Colonic mucosa (tissue), 4 donors: ENCODE results near the gene FLOT1. TPM values are rescaled to one million over a fixed set of nuclear protein-coding genes. Genes with fewer than 3 reads are reported as not detected.

ENCODE experiments used
- DNase-seq: peaks from one replicate; pipeline ENCODE4 v3.0.0-alpha.2; 2020
- H3K27ac ChIP-seq: fragments of 200-600 bp; one replicate; pipeline ENCODE4 v1.8.0; 2021
- H3K27me3 ChIP-seq: fragments of 200-600 bp; one replicate; pipeline ENCODE4 v1.8.0; 2021
- H3K36me3 ChIP-seq: fragments of 200-600 bp; one replicate; pipeline ENCODE4 v1.8.0; 2021
- H3K4me1 ChIP-seq: fragments of 200-600 bp; one replicate; pipeline ENCODE4 v1.8.0; 2021; ENCODE audit warnings: mild to moderate bottlenecking
- H3K4me3 ChIP-seq: fragments of 200-600 bp; one replicate; pipeline ENCODE4 v1.8.0; 2021
- H3K9ac ChIP-seq, 2 donors: one replicate each; pipeline ENCODE4 v1.7.0; 2013; ENCODE audit warnings: control low read depth in 2 of 2, low read depth in 2 of 2, low read length in 2 of 2
- H3K9me3 ChIP-seq: fragments of 200-600 bp; one replicate; pipeline ENCODE4 v1.8.0; 2021
- intact Hi-C: fragments of 100-400 bp; cut with DNase I; formaldehyde crosslinking; loops from one replicate; pipeline ENCODE4 v1.14.1; 2022
- total RNA-seq, 2 donors: library from RNA; stranded (reverse); fragmentation: NEBNext Ultra II Directional in 1 of 2; extraction: Animal tissue kit (Norgen Biotek cat#: 25700) in 1 of 2; gene quantifications; one replicate each; pipeline ENCODE4 v1.2.1, GENCODE V29; 2021
- TF ChIP-seq, protein P1 (sequence below): fragments of 200-600 bp; IDR thresholded peaks from one replicate; pipeline ENCODE4 v1.8.0; 2022; ENCODE audit warnings: antibody characterized with exemption, mild to moderate bottlenecking
- donor health status: healthy.
- donor health status: DM: no; HTN: no; CAD: no.
- donor health status: DM: no; HTN: no; CAD: no.

Gene FLOT1
- total RNA-seq, 2 donors from 2014 or later, result 130 to 158 TPM

- TF ChIP-seq, protein P1, sequence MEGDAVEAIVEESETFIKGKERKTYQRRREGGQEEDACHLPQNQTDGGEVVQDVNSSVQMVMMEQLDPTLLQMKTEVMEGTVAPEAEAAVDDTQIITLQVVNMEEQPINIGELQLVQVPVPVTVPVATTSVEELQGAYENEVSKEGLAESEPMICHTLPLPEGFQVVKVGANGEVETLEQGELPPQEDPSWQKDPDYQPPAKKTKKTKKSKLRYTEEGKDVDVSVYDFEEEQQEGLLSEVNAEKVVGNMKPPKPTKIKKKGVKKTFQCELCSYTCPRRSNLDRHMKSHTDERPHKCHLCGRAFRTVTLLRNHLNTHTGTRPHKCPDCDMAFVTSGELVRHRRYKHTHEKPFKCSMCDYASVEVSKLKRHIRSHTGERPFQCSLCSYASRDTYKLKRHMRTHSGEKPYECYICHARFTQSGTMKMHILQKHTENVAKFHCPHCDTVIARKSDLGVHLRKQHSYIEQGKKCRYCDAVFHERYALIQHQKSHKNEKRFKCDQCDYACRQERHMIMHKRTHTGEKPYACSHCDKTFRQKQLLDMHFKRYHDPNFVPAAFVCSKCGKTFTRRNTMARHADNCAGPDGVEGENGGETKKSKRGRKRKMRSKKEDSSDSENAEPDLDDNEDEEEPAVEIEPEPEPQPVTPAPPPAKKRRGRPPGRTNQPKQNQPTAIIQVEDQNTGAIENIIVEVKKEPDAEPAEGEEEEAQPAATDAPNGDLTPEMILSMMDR, result no peak
- Histone ChIP-seq H3K36me3 (no peaks in the 10 kb centered on the region), H3K27me3 (no peaks in the 10 kb centered on the region), H3K4me3 (peak within 1 kb of the TSS; percentile 53), H3K9me3 (no peaks in the 10 kb centered on the region), H3K27ac (peak within 1 kb of the TSS; percentile 84), H3K4me1 (peaks cover 11% of the 10 kb centered on the region), H3K9ac (peak within 1 kb of the TSS; percentile 91 to 92)
- intact Hi-C loops, result no loop called here
- DNase-seq, result peak; percentile 80
Measured at GRCh38 chr6:30686009-30686907, 56.2 kb downstream of the FLOT1 start, which contains the start of gene PPP1R18. TSS of gene PPP1R18 (minus strand) at chr6:30686645. CDS start at chr6:30686018, 627 bp downstream.

GRCh38 chr6:30685157-30686008 is 57.1 kb downstream of the FLOT1 start:
- TF ChIP-seq, protein P1, result no peak
- H3K4me1 ChIP-seq, result peaks cover 13% of the 10 kb centered on the region
- peak overlapping the region; percentile 84 for H3K27ac ChIP-seq
- H3K4me3 ChIP-seq, result peak overlapping the region; percentile 53
- H3K9me3 ChIP-seq, result no peaks in the 10 kb centered on the region
- peak overlapping the region; percentile 67 to 92 for H3K9ac ChIP-seq
- intact Hi-C loops, result no loop called here
- H3K27me3 ChIP-seq, result no peaks in the 10 kb centered on the region
- no peaks in the 10 kb centered on the region for H3K36me3 ChIP-seq
- no peak for DNase-seq

GRCh38 chr6:30684386-30685156 is 57.9 kb downstream of the FLOT1 start:
- Histone ChIP-seq H3K27ac (peak overlapping the region; percentile 84), H3K4me3 (peak overlapping the region; percentile 53), H3K36me3 (no peaks in the 10 kb centered on the region), H3K27me3 (no peaks in the 10 kb centered on the region), H3K9me3 (no peaks in the 10 kb centered on the region), H3K9ac (peak overlapping the region; percentile 67 to 92), H3K4me1 (peaks cover 8% of the 10 kb centered on the region)
- DNase-seq, result peak; percentile 60
- intact Hi-C loops, result no loop called here
- TF ChIP-seq, protein P1, result no peak

GRCh38 chr6:30683980-30684338 is 58.5 kb downstream of the FLOT1 start:
- no peak for DNase-seq
- TF ChIP-seq, protein P1, result no peak
- Histone ChIP-seq H3K36me3 (no peaks in the 10 kb centered on the region), H3K9me3 (no peaks in the 10 kb centered on the region), H3K4me3 (peak overlapping the region; percentile 53), H3K27me3 (no peaks in the 10 kb centered on the region), H3K4me1 (peaks cover 4% of the 10 kb centered on the region), H3K9ac (peak overlapping the region; percentile 67 to 80), H3K27ac (peak overlapping the region; percentile 84)
- intact Hi-C loops, result no loop called here
